Glutamatergic neuron (in vitro differentiated cells): ENCODE data around the gene PBX1. TPM values are rescaled to one million over a fixed set of nuclear protein-coding genes. Genes with fewer than 3 reads are reported as not detected.
A peak's percentile ranks its signal among the peaks of the same experiment; 100 is the strongest.

Source experiments
- DNase-seq: peaks from one replicate; pipeline ENCODE4 v3.0.0; 2022
- H3K27ac Mint-ChIP-seq: one replicate; pipeline ENCODE4 v1.8.0; 2020; ENCODE audit warnings: mild to moderate bottlenecking, mixed read lengths, inconsistent platforms; ENCODE audit not compliant: unreplicated experiment
- H3K27me3 Mint-ChIP-seq: one replicate; pipeline ENCODE4 v1.8.0; 2020; ENCODE audit warnings: mild to moderate bottlenecking, moderate library complexity, mixed read lengths, inconsistent platforms; ENCODE audit not compliant: unreplicated experiment
- H3K36me3 Mint-ChIP-seq: one replicate; pipeline ENCODE4 v1.8.0; 2020; ENCODE audit warnings: mild to moderate bottlenecking, mixed read lengths, inconsistent platforms; ENCODE audit not compliant: unreplicated experiment
- H3K4me1 Mint-ChIP-seq: one replicate; pipeline ENCODE4 v1.8.0; 2020; ENCODE audit warnings: mild to moderate bottlenecking, low read depth, mixed read lengths, inconsistent platforms; ENCODE audit not compliant: unreplicated experiment
- H3K4me3 Mint-ChIP-seq: one replicate; pipeline ENCODE4 v1.8.0; 2020; ENCODE audit warnings: mild to moderate bottlenecking, mixed read lengths, inconsistent platforms; ENCODE audit not compliant: unreplicated experiment
- H3K9me3 Mint-ChIP-seq: one replicate; pipeline ENCODE4 v1.8.0; 2020; ENCODE audit warnings: mild to moderate bottlenecking, moderate library complexity, mixed read lengths, inconsistent platforms; ENCODE audit not compliant: unreplicated experiment
- total RNA-seq: library from RNA; stranded (reverse); fragmentation: NEBNext Ultra II Directional; extraction: Animal tissue kit (Norgen Biotek cat#: 25700); gene quantifications from one replicate; pipeline ENCODE4 v1.2.1, GENCODE V29; 2021; ENCODE audit not compliant: unreplicated experiment
- TF ChIP-seq, protein P1 (sequence below): fragments of 200-600 bp; sonication (generic); IDR thresholded peaks from one replicate; pipeline ENCODE4 v1.5.0; 2021; ENCODE audit not compliant: partially characterized antibody, unreplicated experiment

Gene PBX1
- total RNA-seq, 1 donor from 2014 or later: 98.7 TPM

DNA sequence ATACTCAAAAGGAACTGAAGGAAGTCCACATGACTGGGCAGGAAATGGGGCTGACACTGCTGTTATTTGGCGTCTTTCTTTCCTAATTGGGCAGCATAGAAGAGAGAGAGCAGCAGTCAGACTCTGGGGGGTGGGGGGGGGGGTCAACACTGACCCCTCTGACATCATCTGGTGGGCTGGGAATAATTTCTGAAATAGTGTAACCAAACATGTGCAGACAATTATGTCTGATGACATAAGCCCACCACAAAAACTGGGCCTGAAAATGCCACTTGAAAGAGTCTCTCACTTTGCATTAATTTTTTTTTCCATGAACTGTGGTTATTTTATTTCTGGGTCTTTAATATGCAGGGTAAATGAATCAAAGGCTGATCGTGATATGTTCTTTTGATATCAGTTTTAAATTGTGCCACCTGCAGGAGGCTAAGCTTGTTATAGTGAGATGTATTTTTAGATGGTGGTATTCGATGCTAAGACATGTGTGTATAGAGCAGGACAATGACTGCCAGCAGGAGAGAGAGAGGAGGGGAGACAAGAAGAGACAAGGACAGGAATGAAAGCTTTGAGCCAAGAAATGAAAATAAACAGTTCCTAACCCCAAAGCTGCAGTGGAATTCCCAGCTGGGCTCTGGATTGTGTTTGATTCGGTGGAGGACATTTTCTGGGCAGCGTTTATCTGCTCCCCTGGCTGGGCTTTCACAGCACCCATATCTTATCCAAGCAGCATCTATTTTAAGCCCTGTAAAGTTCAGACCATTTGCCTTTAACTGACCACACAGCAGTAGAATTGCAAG, 264.7 kb downstream of the PBX1 start:
- Mint-ChIP-seq H3K4me3 (no peak overlapping the region), H3K27ac (no peak overlapping the region), H3K9me3 (no peaks in the 10 kb centered on the region), H3K27me3 (peaks cover 3% of the 10 kb centered on the region), H3K4me1 (no peaks in the 10 kb centered on the region), H3K36me3 (no peaks in the 10 kb centered on the region)
- no peak for DNase-seq
- TF ChIP-seq, protein P1, sequence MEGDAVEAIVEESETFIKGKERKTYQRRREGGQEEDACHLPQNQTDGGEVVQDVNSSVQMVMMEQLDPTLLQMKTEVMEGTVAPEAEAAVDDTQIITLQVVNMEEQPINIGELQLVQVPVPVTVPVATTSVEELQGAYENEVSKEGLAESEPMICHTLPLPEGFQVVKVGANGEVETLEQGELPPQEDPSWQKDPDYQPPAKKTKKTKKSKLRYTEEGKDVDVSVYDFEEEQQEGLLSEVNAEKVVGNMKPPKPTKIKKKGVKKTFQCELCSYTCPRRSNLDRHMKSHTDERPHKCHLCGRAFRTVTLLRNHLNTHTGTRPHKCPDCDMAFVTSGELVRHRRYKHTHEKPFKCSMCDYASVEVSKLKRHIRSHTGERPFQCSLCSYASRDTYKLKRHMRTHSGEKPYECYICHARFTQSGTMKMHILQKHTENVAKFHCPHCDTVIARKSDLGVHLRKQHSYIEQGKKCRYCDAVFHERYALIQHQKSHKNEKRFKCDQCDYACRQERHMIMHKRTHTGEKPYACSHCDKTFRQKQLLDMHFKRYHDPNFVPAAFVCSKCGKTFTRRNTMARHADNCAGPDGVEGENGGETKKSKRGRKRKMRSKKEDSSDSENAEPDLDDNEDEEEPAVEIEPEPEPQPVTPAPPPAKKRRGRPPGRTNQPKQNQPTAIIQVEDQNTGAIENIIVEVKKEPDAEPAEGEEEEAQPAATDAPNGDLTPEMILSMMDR: no peak

DNA sequence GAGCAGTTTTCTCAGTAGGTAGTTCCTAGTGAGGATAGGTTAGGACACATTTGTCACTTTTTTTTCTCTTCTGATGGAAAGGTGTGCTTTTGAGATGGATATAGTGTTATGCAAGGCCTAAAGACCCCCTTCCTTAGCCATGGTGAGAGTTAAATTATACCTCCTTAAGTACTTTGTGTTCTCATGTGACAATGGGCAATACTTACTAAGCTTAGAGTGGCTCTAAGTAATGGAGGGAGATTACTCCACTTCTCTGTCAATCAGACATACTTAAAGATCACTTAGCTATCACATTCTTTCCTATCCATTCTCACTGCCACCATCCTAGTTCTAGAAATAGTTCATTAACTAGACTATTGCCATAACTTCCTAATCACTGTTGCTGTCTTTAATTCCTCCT, 265.6 kb downstream of the PBX1 start:
- Mint-ChIP-seq H3K4me3 (no peak overlapping the region), H3K36me3 (no peaks in the 10 kb centered on the region), H3K9me3 (no peaks in the 10 kb centered on the region), H3K27ac (no peak overlapping the region), H3K27me3 (peaks cover 3% of the 10 kb centered on the region), H3K4me1 (no peaks in the 10 kb centered on the region)
- TF ChIP-seq, protein P1: no peak
- no peak for DNase-seq

DNA sequence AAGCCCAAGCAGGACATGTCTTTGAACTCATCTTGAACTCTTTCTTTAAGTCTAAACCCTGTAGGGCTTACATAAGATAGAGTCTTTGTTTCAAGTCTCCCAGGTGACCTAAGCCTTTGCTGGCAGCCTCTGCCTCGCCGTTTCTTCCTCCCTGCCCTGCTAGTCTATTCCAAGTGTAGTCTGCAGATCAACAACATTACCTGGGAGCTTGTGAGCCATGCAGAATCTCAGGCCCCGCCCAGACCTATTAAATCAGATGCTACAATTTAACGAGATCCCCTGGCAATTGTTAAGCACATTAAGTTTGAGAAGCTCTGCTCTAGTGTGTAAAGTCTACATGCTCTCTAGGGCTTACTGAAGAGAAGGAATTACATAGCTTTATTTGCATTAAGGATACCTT, 271.6 kb downstream of the PBX1 start:
- Mint-ChIP-seq H3K36me3 (no peaks in the 10 kb centered on the region), H3K4me3 (no peak overlapping the region), H3K9me3 (peaks cover 4% of the 10 kb centered on the region), H3K27ac (no peak overlapping the region), H3K4me1 (peaks cover 6% of the 10 kb centered on the region), H3K27me3 (no peaks in the 10 kb centered on the region)
- TF ChIP-seq, protein P1: no peak
- no peak for DNase-seq

DNA sequence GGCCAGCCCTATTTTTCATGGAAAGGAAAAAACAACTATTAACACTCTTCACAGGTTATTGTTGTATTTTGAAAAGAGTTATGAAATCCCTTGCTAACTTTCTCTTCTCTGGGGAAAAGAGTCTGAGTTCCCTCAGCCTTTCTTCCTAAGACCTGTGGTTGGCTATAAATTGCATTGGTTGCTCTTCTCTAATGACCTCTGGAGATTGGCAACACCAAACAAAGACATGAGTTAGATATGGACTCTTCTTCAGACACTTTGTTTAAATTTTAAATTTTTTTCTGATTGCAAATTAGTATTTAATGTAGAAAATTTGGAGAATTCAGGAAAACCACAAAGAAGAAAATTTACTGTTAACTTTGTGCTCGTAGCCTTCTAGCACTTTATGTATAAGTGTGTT, 275.7 kb downstream of the PBX1 start:
- TF ChIP-seq, protein P1: no peak
- no peaks in the 10 kb centered on the region for H3K27me3 Mint-ChIP-seq
- no peak for DNase-seq
- no peaks in the 10 kb centered on the region for H3K36me3 Mint-ChIP-seq
- no peak overlapping the region for H3K27ac Mint-ChIP-seq
- peaks cover 13% of the 10 kb centered on the region for H3K4me1 Mint-ChIP-seq
- H3K4me3 Mint-ChIP-seq: no peak overlapping the region
- H3K9me3 Mint-ChIP-seq: peaks cover 6% of the 10 kb centered on the region

DNA sequence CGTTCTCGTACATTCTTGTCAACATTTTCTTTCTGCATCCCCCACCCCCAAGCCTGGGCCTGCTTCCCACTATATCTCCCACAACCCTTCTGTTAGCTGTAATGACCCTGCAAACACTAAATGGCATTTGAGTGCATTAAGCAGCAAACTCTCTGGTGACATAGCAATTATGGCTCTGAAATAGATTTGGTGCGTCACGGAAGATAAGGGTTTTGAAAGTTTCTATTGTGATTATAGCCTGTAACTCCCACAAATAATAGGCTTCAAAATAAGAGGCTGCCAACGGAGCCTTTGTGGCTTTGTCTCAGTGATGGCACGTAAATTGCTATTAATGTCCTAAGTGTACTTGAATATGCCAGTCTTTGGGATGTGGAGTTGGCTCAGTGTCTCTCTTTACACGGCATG, 277.6 kb downstream of the PBX1 start:
- H3K4me1 Mint-ChIP-seq: peaks cover 7% of the 10 kb centered on the region
- H3K27ac Mint-ChIP-seq: peak overlapping the region; percentile 74
- H3K27me3 Mint-ChIP-seq: no peaks in the 10 kb centered on the region
- no peak overlapping the region for H3K4me3 Mint-ChIP-seq
- H3K36me3 Mint-ChIP-seq: no peaks in the 10 kb centered on the region
- TF ChIP-seq, protein P1: no peak
- H3K9me3 Mint-ChIP-seq: peaks cover 4% of the 10 kb centered on the region
- DNase-seq: no peak
